ENCODE results near the gene ALK. TPM values are rescaled to one million over a fixed set of nuclear protein-coding genes. Genes with fewer than 3 reads are reported as not detected.

ALK gene
- total and polyA plus RNA-seq, 2 donors (not counting 1 experiment from before 2014, with no cell fraction given) = under 0.01 to 0.02 TPM

- no peak for DNase-seq (ENCODE audit: low read depth in 2 of 2)
- no peak for TF ChIP-seq EZH2 (IDR thresholded peaks at IDR 0.05; ENCODE audit: low read length, missing control alignments)
- Histone ChIP-seq H4K20me1 (ENCODE audit: control insufficient read depth, extremely low read depth, insufficient read depth, low read length) (no peaks in the 10 kb centered on the region), H3K4me3 (replicated peaks in 1 of 4; ENCODE audit: control extremely low read depth in 1 of 4, insufficient read depth in 1 of 4, low read depth in 3 of 4, low read length in 4 of 4) (no peak overlapping the region), H3K36me3 (ENCODE audit: control insufficient read depth, insufficient read depth, low read length) (peaks cover 4% of the 10 kb centered on the region), H3K9me3 (ENCODE audit: control insufficient read depth, insufficient read depth, low read depth, low read length) (no peaks in the 10 kb centered on the region), H3K4me1 (ENCODE audit: control insufficient read depth, extremely low read depth, insufficient read depth, low read length) (no peaks in the 10 kb centered on the region), H3K4me2 (ENCODE audit: extremely low read depth, insufficient read depth, low read length) (no peak overlapping the region), H3K9ac (ENCODE audit: insufficient read depth, low read length) (no peak overlapping the region), H2AFZ (ENCODE audit: low read length) (no peak overlapping the region), H3K27me3 (ENCODE audit: control insufficient read depth, insufficient read depth, low read length) (no peaks in the 10 kb centered on the region), H3K79me2 (ENCODE audit: control insufficient read depth, insufficient read depth, low read length) (no peaks in the 10 kb centered on the region), H3K27ac (ENCODE audit: insufficient read depth, low read length) (no peak overlapping the region)
Measured at GRCh38 chr2:29164091-29164846, 757.1 kb downstream of the ALK start.

DNA sequence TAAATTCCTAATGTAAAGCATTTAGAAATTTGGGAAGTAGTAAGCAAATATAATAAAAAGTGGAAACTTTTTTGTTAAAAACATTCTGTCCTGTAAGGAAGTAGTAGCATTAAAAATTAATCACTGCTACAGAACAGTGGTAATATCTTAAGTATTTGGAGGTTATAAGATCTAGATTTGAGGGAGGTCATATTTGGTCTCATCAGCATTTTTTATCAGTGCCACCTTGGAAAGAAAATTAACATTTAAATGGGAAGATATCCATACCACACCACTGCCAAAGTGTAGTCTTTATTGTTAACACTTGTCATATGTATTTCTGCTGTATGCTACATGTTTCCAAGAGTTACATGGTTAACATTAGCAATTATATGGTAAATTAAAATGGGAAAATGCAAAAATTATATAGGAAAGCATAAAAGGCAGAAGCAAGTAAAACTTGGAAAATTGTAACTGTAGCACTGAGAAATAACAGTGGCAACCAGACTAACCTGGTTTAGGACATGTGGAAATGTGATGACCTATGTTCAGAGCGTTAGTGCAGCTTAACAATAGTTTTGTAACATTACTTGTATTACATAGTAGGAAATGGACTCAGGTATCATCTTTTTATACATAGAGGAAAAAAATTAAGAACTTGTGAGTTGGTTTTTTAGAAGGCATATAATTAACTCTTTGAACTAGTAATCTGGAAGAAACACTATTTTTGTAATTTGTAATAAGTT is 759.0 kb downstream of the ALK start:
- no peaks in the 10 kb centered on the region for H3K4me1 ChIP-seq (ENCODE audit: control insufficient read depth, extremely low read depth, insufficient read depth, low read length)
- H3K4me2 ChIP-seq (ENCODE audit: extremely low read depth, insufficient read depth, low read length) = no peak overlapping the region
- TF ChIP-seq, protein P1, sequence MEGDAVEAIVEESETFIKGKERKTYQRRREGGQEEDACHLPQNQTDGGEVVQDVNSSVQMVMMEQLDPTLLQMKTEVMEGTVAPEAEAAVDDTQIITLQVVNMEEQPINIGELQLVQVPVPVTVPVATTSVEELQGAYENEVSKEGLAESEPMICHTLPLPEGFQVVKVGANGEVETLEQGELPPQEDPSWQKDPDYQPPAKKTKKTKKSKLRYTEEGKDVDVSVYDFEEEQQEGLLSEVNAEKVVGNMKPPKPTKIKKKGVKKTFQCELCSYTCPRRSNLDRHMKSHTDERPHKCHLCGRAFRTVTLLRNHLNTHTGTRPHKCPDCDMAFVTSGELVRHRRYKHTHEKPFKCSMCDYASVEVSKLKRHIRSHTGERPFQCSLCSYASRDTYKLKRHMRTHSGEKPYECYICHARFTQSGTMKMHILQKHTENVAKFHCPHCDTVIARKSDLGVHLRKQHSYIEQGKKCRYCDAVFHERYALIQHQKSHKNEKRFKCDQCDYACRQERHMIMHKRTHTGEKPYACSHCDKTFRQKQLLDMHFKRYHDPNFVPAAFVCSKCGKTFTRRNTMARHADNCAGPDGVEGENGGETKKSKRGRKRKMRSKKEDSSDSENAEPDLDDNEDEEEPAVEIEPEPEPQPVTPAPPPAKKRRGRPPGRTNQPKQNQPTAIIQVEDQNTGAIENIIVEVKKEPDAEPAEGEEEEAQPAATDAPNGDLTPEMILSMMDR (conservative IDR thresholded peaks at IDR 0.05 in 1 of 2, IDR thresholded peaks at IDR 0.05 in 1 of 2; ENCODE audit: low read depth in 1 of 2, low read length in 2 of 2) = no peak
- no peak for TF ChIP-seq EZH2 (IDR thresholded peaks at IDR 0.05; ENCODE audit: low read length, missing control alignments)
- H2AFZ ChIP-seq (ENCODE audit: low read length) = no peak overlapping the region
- H3K4me3 ChIP-seq (replicated peaks in 1 of 4; ENCODE audit: control extremely low read depth in 1 of 4, insufficient read depth in 1 of 4, low read depth in 3 of 4, low read length in 4 of 4) = no peak overlapping the region
- H3K27ac ChIP-seq (ENCODE audit: insufficient read depth, low read length) = no peak overlapping the region
- no peak overlapping the region for H3K9ac ChIP-seq (ENCODE audit: insufficient read depth, low read length)
- H3K36me3 ChIP-seq (ENCODE audit: control insufficient read depth, insufficient read depth, low read length) = peaks cover 4% of the 10 kb centered on the region
- H3K79me2 ChIP-seq (ENCODE audit: control insufficient read depth, insufficient read depth, low read length) = no peaks in the 10 kb centered on the region
- no peaks in the 10 kb centered on the region for H3K9me3 ChIP-seq (ENCODE audit: control insufficient read depth, insufficient read depth, low read depth, low read length)
- no peaks in the 10 kb centered on the region for H4K20me1 ChIP-seq (ENCODE audit: control insufficient read depth, extremely low read depth, insufficient read depth, low read length)
- no peaks in the 10 kb centered on the region for H3K27me3 ChIP-seq (ENCODE audit: control insufficient read depth, insufficient read depth, low read length)
- DNase-seq (ENCODE audit: low read depth in 2 of 2) = no peak

DNA sequence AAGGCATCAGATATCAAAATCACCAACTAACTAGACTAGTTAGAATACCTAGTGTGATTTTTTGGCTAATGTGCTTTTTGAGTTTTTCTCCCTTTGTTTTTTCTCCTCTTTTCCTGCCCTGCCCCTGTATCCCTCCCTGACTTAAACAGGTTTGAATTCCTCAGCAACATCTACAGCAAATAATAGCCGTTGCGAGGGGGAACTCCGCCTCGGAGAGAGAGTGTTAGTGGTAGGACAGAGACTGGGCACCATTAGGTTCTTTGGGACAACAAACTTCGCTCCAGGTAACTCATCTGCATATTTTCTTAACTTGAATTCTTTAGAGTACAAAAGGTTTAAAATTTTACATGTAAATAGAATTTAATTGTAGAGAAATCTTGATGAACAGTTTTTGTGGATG is 761.2 kb downstream of the ALK start:
- Histone ChIP-seq H4K20me1 (ENCODE audit: control insufficient read depth, extremely low read depth, insufficient read depth, low read length) (no peaks in the 10 kb centered on the region), H3K27ac (ENCODE audit: insufficient read depth, low read length) (no peak overlapping the region), H3K4me1 (ENCODE audit: control insufficient read depth, extremely low read depth, insufficient read depth, low read length) (no peaks in the 10 kb centered on the region), H3K4me2 (ENCODE audit: extremely low read depth, insufficient read depth, low read length) (no peak overlapping the region), H3K9me3 (ENCODE audit: control insufficient read depth, insufficient read depth, low read depth, low read length) (no peaks in the 10 kb centered on the region), H3K27me3 (ENCODE audit: control insufficient read depth, insufficient read depth, low read length) (no peaks in the 10 kb centered on the region), H2AFZ (ENCODE audit: low read length) (no peak overlapping the region), H3K4me3 (replicated peaks in 1 of 4; ENCODE audit: control extremely low read depth in 1 of 4, insufficient read depth in 1 of 4, low read depth in 3 of 4, low read length in 4 of 4) (no peak overlapping the region), H3K9ac (ENCODE audit: insufficient read depth, low read length) (no peak overlapping the region), H3K36me3 (ENCODE audit: control insufficient read depth, insufficient read depth, low read length) (peaks cover 4% of the 10 kb centered on the region), H3K79me2 (ENCODE audit: control insufficient read depth, insufficient read depth, low read length) (no peaks in the 10 kb centered on the region)
- TF ChIP-seq, protein P1 (conservative IDR thresholded peaks at IDR 0.05 in 1 of 2, IDR thresholded peaks at IDR 0.05 in 1 of 2; ENCODE audit: low read depth in 1 of 2, low read length in 2 of 2) = no peak
- TF ChIP-seq EZH2 (IDR thresholded peaks at IDR 0.05; ENCODE audit: low read length, missing control alignments) = no peak
- DNase-seq (ENCODE audit: low read depth in 2 of 2) = no peak
